A673 (cell line): ENCODE measurements around the gene PCCB. TPM values are rescaled to one million over a fixed set of nuclear protein-coding genes. Genes with fewer than 3 reads are reported as not detected.

Source experiments
- BruUV-seq: library from RNA; stranded (reverse); fragments of 400-500 nt; replicated peaks from 2 replicates; lab custom pipeline; 2021; lab: Mats Ljungman, UMichigan
- CTCF ChIA-PET: fragments of 300-600 bp; sonication (Branson Sonifier 250); formaldehyde crosslinking; loops from one replicate; lab custom pipeline; 2022; ENCODE audit warnings: antibody characterized with exemption; lab: Charles Lee
- POLR2A ChIA-PET: fragments of 300-600 bp; sonication (Branson Sonifier 250); formaldehyde crosslinking; loops from one replicate; lab custom pipeline; 2022; ENCODE audit warnings: antibody characterized with exemption; ENCODE audit not compliant: low non-redundant PET; lab: Charles Lee
- DNase-seq: peaks from one replicate; pipeline ENCODE4 v3.0.0-alpha.2; 2015; ENCODE audit warnings: low spot score
- H3K27ac ChIP-seq: fragments of 200-600 bp; sonication (generic); 2 replicates; pipeline ENCODE4 v1.5.1; 2016; ENCODE audit warnings: mixed run types, low read depth, mild to moderate bottlenecking, mixed read lengths, antibody characterized with exemption, low read length; ENCODE audit not compliant: poor library complexity, severe bottlenecking
- H3K27me3 ChIP-seq: fragments of 200-600 bp; sonication (generic); replicated peaks from 2 replicates; pipeline ENCODE4 v1.6.1; 2017; ENCODE audit warnings: mixed run types, low read depth, mild to moderate bottlenecking, mixed read lengths, antibody characterized with exemption, low read length; ENCODE audit not compliant: insufficient read depth, poor library complexity
- H3K36me3 ChIP-seq: fragments of 200-600 bp; sonication (generic); 2 replicates; pipeline ENCODE4 v1.6.1; 2016; ENCODE audit warnings: mixed run types, mild to moderate bottlenecking, mixed read lengths, antibody characterized with exemption, low read length; ENCODE audit not compliant: insufficient read depth, poor library complexity, severe bottlenecking
- H3K4me1 ChIP-seq: fragments of 200-600 bp; sonication (generic); 2 replicates; pipeline ENCODE4 v1.6.1; 2017; ENCODE audit warnings: mixed run types, mild to moderate bottlenecking, mixed read lengths, antibody characterized with exemption, low read length; ENCODE audit not compliant: insufficient read depth, poor library complexity, severe bottlenecking
- H3K4me3 ChIP-seq: fragments of 200-600 bp; sonication (generic); 2 replicates; pipeline ENCODE4 v1.5.1; 2016; ENCODE audit warnings: low read depth, mixed run types, mild to moderate bottlenecking, mixed read lengths, low read length; ENCODE audit not compliant: poor library complexity, severe bottlenecking
- H3K9me3 ChIP-seq: fragments of 200-600 bp; sonication (generic); 2 replicates; pipeline ENCODE4 v1.6.1; 2016; ENCODE audit warnings: mixed run types, low read depth, mild to moderate bottlenecking, mixed read lengths, antibody characterized with exemption, low read length; ENCODE audit not compliant: poor library complexity, severe bottlenecking
- EZH2 ChIP-seq: fragments of 200-600 bp; sonication (generic); IDR thresholded peaks from 2 replicates; pipeline ENCODE4 v1.6.1; 2017; ENCODE audit warnings: borderline replicate concordance, low read depth, mild to moderate bottlenecking, mixed read lengths, antibody characterized with exemption, low read length; ENCODE audit not compliant: poor library complexity, severe bottlenecking
- intact Hi-C: fragments of 100-400 bp; cut with micrococcal nuclease; formaldehyde crosslinking; loops from one replicate; pipeline ENCODE4 v1.10.0; 2022; ENCODE audit not compliant: unreplicated experiment
- total RNA-seq: library from RNA; stranded (reverse); gene quantifications from 2 replicates; pipeline ENCODE4 v1.2.3, GENCODE V29; 2021
- TF ChIP-seq, protein P1 (sequence below): fragments of 300-800, 200-600 bp; sonication (generic); conservative IDR thresholded peaks from 2 replicates; pipeline ENCODE4 v1.5.1; 2017; ENCODE audit warnings: low read depth, mild to moderate bottlenecking, antibody characterized with exemption, low read length, moderate library complexity, mixed read lengths

The PCCB gene
- total RNA-seq, 1 experiment from 2014 or later: 82.1 TPM

DNA sequence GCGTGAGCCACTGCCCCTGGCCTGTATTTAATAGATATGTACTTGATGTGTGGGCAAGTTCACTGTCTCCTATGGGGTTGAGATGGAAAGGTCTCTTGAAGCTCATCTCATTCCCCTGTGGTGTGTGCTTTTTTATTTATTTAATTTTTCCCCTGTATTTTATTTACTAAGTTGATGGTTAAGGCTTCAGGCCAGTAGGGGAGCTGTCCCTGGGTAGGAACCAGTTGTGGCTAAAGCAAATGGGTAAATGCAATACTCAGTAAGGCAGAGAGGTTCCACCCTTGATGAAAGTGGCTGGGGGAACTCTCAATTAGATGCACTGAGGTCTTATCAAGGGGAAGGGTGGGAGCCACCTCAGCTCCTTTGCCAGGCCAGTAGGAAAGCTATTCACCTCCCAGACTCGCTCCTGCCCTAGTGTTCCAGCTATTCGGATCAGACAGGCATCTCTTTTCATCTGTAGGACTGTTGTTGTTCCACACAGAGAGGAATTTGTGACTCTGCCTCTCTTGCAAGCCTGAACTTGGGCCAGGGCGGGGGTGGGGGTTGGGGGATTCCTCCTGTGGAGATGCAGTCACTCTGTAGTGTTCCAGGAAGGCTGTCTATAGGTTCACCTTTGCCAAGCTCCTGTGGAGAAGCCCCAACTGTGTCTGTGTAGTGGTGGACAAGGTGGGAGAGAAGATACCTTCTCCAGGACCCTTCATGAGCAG is 26.1 kb downstream of the PCCB start:
- H3K36me3 ChIP-seq: peaks cover 22% of the 10 kb centered on the region
- intact Hi-C loops: no loop called here
- no peak for TF ChIP-seq EZH2
- TF ChIP-seq, protein P1, sequence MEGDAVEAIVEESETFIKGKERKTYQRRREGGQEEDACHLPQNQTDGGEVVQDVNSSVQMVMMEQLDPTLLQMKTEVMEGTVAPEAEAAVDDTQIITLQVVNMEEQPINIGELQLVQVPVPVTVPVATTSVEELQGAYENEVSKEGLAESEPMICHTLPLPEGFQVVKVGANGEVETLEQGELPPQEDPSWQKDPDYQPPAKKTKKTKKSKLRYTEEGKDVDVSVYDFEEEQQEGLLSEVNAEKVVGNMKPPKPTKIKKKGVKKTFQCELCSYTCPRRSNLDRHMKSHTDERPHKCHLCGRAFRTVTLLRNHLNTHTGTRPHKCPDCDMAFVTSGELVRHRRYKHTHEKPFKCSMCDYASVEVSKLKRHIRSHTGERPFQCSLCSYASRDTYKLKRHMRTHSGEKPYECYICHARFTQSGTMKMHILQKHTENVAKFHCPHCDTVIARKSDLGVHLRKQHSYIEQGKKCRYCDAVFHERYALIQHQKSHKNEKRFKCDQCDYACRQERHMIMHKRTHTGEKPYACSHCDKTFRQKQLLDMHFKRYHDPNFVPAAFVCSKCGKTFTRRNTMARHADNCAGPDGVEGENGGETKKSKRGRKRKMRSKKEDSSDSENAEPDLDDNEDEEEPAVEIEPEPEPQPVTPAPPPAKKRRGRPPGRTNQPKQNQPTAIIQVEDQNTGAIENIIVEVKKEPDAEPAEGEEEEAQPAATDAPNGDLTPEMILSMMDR: no peak
- peaks cover 19% of the 10 kb centered on the region for H3K9me3 ChIP-seq
- H3K4me1 ChIP-seq: no peaks in the 10 kb centered on the region
- no peaks in the 10 kb centered on the region for H3K27me3 ChIP-seq
- BruUV-seq: no TSS peak
- H3K27ac ChIP-seq: no peak overlapping the region
- ChIA-PET CTCF (no interaction called here), POLR2A (no interaction called here)
- H3K4me3 ChIP-seq: no peak overlapping the region
- no peak for DNase-seq

DNA sequence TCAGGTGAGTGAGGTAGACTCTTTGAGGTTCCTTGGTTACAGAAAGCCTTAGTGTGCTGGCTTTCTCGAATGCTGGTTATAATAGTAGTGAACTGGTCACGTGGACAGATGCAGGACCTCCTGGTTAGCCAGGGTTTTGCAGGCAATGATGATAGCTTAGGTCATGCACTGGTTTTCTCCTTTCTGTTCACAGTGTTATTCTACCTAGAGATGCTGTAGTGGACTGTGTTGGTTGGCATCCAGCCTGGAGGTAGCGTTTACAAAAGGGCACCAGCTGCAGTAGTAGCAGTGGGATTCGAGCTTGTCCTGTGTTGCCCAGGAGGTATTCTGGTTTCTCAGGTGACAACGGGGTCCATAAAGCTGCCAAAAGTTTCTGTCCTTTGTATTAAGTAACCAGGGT is 27.0 kb downstream of the PCCB start:
- no peak for DNase-seq
- no peak overlapping the region for H3K4me3 ChIP-seq
- peaks cover 23% of the 10 kb centered on the region for H3K9me3 ChIP-seq
- peaks cover 22% of the 10 kb centered on the region for H3K36me3 ChIP-seq
- ChIA-PET CTCF (no interaction called here), POLR2A (no interaction called here)
- H3K27me3 ChIP-seq: no peaks in the 10 kb centered on the region
- TF ChIP-seq EZH2: no peak
- TF ChIP-seq, protein P1: no peak
- H3K4me1 ChIP-seq: no peaks in the 10 kb centered on the region
- no peak overlapping the region for H3K27ac ChIP-seq
- intact Hi-C loops: no loop called here
- no TSS peak for BruUV-seq

DNA sequence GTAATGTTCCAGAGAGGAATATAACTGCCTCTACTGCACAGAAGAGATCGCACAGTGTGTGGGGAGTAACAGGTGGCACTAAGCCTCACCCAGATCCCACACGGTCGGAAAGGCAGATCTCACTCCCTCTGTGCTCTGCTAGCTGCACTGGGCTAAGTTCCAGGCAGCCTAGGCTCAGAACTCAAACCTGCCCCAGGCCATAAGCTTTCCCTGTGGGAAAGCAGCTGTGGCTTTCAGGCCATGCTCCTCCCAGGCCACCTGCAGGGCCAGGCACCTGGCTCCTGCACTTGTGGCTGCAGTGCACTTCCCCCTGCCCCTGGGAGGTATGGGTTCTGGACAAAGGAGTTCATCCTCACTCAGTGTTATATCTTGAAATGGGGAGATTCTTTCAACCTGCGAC is 27.5 kb downstream of the PCCB start:
- ChIA-PET POLR2A (no interaction called here), CTCF (no interaction called here)
- TF ChIP-seq, protein P1: no peak
- no peak for TF ChIP-seq EZH2
- no peak for DNase-seq
- Histone ChIP-seq H3K36me3 (peaks cover 22% of the 10 kb centered on the region), H3K4me3 (no peak overlapping the region), H3K27ac (no peak overlapping the region), H3K9me3 (peaks cover 23% of the 10 kb centered on the region), H3K4me1 (no peaks in the 10 kb centered on the region), H3K27me3 (no peaks in the 10 kb centered on the region)
- BruUV-seq: no TSS peak
- intact Hi-C loops: no loop called here
